Esophagus muscularis mucosa (tissue), 3 donors: ENCODE measurements around the gene NABP2.

ENCODE experiments used
- CTCF ChIP-seq, 3 experiments: fragments of 200-600 bp in 2 of 3; fragments of 450-650 bp in 1 of 3; sonication (generic) in 2 of 3; IDR thresholded peaks; one replicate each; pipeline ENCODE4 v1.5.1; 2017 to 2019; ENCODE audit warnings: antibody characterized with exemption in 3 of 3, mild to moderate bottlenecking in 2 of 3, moderate library complexity in 1 of 3
- POLR2A ChIP-seq: fragments of 450-650 bp; IDR thresholded peaks from one replicate; pipeline ENCODE4 v1.6.1; 2017; ENCODE audit warnings: antibody characterized with exemption, moderate library complexity, mild to moderate bottlenecking, low read depth

DNA sequence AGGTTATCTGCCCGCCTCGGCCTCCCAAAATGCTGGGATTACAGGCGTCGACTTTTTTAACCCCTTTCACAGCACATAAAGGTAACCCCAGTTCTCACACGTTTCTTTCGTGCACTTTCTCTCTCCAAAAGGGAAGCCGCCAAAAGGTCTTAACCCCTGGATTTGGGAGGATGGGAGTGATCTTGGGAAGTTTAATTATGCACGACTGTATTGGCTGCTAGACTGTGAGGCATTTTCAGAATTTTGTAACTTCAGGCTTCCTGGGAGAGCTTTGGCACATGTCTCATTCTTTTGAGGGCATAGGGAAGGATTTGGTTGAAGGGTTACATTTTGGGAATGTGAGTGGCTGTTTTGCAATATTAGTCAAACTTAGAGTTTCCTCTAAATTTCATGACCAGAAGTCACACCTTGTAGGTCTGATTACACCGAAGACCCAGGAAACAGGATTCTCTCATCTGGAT, 33.4 kb upstream of the NABP2 start:
- TF ChIP-seq POLR2A (no peak), CTCF (IDR thresholded peaks at IDR 0.05) (no peak)
